H1 (cell line): ENCODE measurements around the gene PMEPA1. TPM values are rescaled to one million over a fixed set of nuclear protein-coding genes. Genes with fewer than 3 reads are reported as not detected.

Experiments
- CTCF ChIA-PET: fragments of 300-600 bp; sonication (Branson Sonifier 250); formaldehyde crosslinking; loops from one replicate; lab custom pipeline; 2021; ENCODE audit not compliant: partially characterized antibody; lab: Charles Lee
- POLR2A ChIA-PET: fragments of 300-600 bp; sonication (Branson Sonifier 250); formaldehyde crosslinking; loops from one replicate; lab custom pipeline; 2021; ENCODE audit warnings: inconsistent platforms; ENCODE audit not compliant: partially characterized antibody; lab: Charles Lee
- DNase-seq, 2 experiments: peaks; one replicate each; pipeline versions ENCODE4 v3.0.0 to v3.0.0-alpha.2; 2010 to 2022; ENCODE audit warnings: low spot score in 2 of 2, low read depth in 1 of 2, mixed read lengths in 1 of 2
- FAIRE-seq: peaks from 2 replicates; lab custom pipeline; 2011; peaks lifted over from hg19 to GRCh38; lab: Jason Lieb, UNC
- H2AFZ ChIP-seq: 2 replicates; pipeline ENCODE4 v1.8.1; 2012; ENCODE audit warnings: low read length, inconsistent platforms
- H2AK5ac ChIP-seq: 2 replicates; pipeline ENCODE4 v1.6.1; 2013; ENCODE audit warnings: low read depth, low read length
- H2BK120ac ChIP-seq: replicated peaks from 2 replicates; pipeline ENCODE3; 2013; ENCODE audit warnings: low read depth, low read length, inconsistent platforms
- H2BK12ac ChIP-seq: 2 replicates; pipeline ENCODE4 v1.6.1; 2013; ENCODE audit warnings: low read depth, low read length
- H2BK15ac ChIP-seq: 2 replicates; pipeline ENCODE4 v1.6.1; 2013; ENCODE audit warnings: low read length
- H2BK20ac ChIP-seq: 2 replicates; pipeline ENCODE4 v1.6.1; 2013; ENCODE audit warnings: low read length
- H2BK5ac ChIP-seq: 2 replicates; pipeline ENCODE4 v1.6.1; 2013; ENCODE audit warnings: low read depth, low read length
- H3K14ac ChIP-seq: 2 replicates; pipeline ENCODE4 v1.6.1; 2013; ENCODE audit warnings: inconsistent platforms; ENCODE audit not compliant: insufficient read length
- H3K18ac ChIP-seq: 2 replicates; pipeline ENCODE4 v1.6.1; 2013; ENCODE audit warnings: low read length; ENCODE audit errors: extremely low read depth
- H3K23ac ChIP-seq: 2 replicates; pipeline ENCODE4 v1.6.1; 2013; ENCODE audit warnings: inconsistent platforms; ENCODE audit not compliant: insufficient read length
- H3K23me2 ChIP-seq: 2 replicates; pipeline ENCODE4 v1.6.1; 2013; ENCODE audit warnings: low read depth, low read length
- H3K27ac ChIP-seq: 2 replicates; pipeline ENCODE4 v1.6.1; 2011; ENCODE audit warnings: low read depth, low read length, inconsistent platforms
- H3K27me3 ChIP-seq, 4 experiments: replicated peaks in 1 of 4; 1 replicate in 1 of 4; 2 replicates in 3 of 4; pipeline versions ENCODE4 v1.6.1 to v1.8.1; 2011 to 2013; ENCODE audit warnings: low read length in 3 of 4, mild to moderate bottlenecking in 3 of 4, inconsistent platforms in 2 of 4, mixed read lengths in 2 of 4, moderate library complexity in 1 of 4; ENCODE audit not compliant: control insufficient read depth in 3 of 4, insufficient read depth in 3 of 4; ENCODE audit errors: extremely low read depth in 1 of 4
- H3K36me3 ChIP-seq, 4 experiments: 2 replicates each; pipeline versions ENCODE4 v1.6.1 to v1.8.1; 2011 to 2013; ENCODE audit warnings: mild to moderate bottlenecking in 4 of 4, low read length in 3 of 4, moderate library complexity in 2 of 4, control low read depth in 1 of 4, inconsistent platforms in 1 of 4; ENCODE audit not compliant: insufficient read depth in 4 of 4, control insufficient read depth in 2 of 4
- H3K4ac ChIP-seq: replicated peaks from 2 replicates; pipeline ENCODE3; 2013; ENCODE audit warnings: low read length, low read depth, mixed read lengths, inconsistent platforms; ENCODE audit not compliant: insufficient read length
- H3K4me1 ChIP-seq, 4 experiments: replicated peaks in 1 of 4; 1 replicate in 1 of 4; 2 replicates in 3 of 4; pipeline versions ENCODE4 v1.6.1 to v1.8.1; 2011 to 2013; ENCODE audit warnings: low read length in 3 of 4, inconsistent platforms in 2 of 4, mixed read lengths in 1 of 4; ENCODE audit not compliant: insufficient read depth in 4 of 4, control insufficient read depth in 3 of 4
- H3K4me2 ChIP-seq, 2 experiments: 2 replicates each; pipeline versions ENCODE4 v1.6.1 to v1.8.1; 2011 to 2013; ENCODE audit warnings: low read depth in 2 of 2, low read length in 2 of 2, control low read depth in 1 of 2, inconsistent platforms in 1 of 2, mild to moderate bottlenecking in 1 of 2; ENCODE audit not compliant: insufficient read depth in 1 of 2
- H3K4me3 ChIP-seq, 4 experiments: fragments of 200-600, 300-600 bp in 1 of 4; sonication (generic), shearing (Covaris generic), sonication (Bioruptor Twin) in 1 of 4; 2 replicates each; pipeline versions ENCODE4 v1.5.1 to v1.8.1; 2011 to 2016; ENCODE audit warnings: low read length in 4 of 4, low read depth in 3 of 4, control low read depth in 2 of 4, inconsistent platforms in 2 of 4, mild to moderate bottlenecking in 2 of 4, mixed read lengths in 1 of 4, moderate library complexity in 1 of 4; ENCODE audit not compliant: insufficient read depth in 2 of 4; ENCODE audit errors: extremely low read depth in 1 of 4
- H3K56ac ChIP-seq: replicated peaks from 2 replicates; pipeline ENCODE3; 2013; ENCODE audit warnings: low read depth, mild to moderate bottlenecking, mixed read lengths, low read length, inconsistent platforms; ENCODE audit not compliant: insufficient read length
- H3K79me1 ChIP-seq: 2 replicates; pipeline ENCODE4 v1.6.1; 2013; ENCODE audit warnings: low read depth, low read length, control low read depth
- H3K79me2 ChIP-seq, 2 experiments: 2 replicates each; pipeline versions ENCODE4 v1.6.1 to v1.8.1; 2012 to 2013; ENCODE audit warnings: low read length in 2 of 2, mild to moderate bottlenecking in 2 of 2, inconsistent platforms in 1 of 2; ENCODE audit not compliant: insufficient read depth in 2 of 2, control insufficient read depth in 1 of 2
- H3K9ac ChIP-seq, 4 experiments: replicated peaks in 1 of 4; 1 replicate in 1 of 4; 2 replicates in 3 of 4; pipeline versions ENCODE4 v1.6.1 to v1.8.1; 2011 to 2013; ENCODE audit warnings: low read depth in 3 of 4, low read length in 3 of 4, control low read depth in 2 of 4, mild to moderate bottlenecking in 2 of 4, moderate library complexity in 2 of 4, inconsistent platforms in 1 of 4; ENCODE audit errors: extremely low read depth in 1 of 4
- H3K9me3 ChIP-seq, 2 experiments: 2 replicates each; pipeline versions ENCODE4 v1.6.1 to v1.8.1; 2012 to 2013; ENCODE audit warnings: mild to moderate bottlenecking in 2 of 2, moderate library complexity in 2 of 2, control low read depth in 1 of 2, inconsistent platforms in 1 of 2, low read depth in 1 of 2, low read length in 1 of 2, mixed read lengths in 1 of 2; ENCODE audit not compliant: insufficient read depth in 2 of 2
- H4K20me1 ChIP-seq, 2 experiments: replicated peaks in 1 of 2; 2 replicates each; pipeline versions ENCODE3 to v1.8.1; 2011 to 2013; ENCODE audit warnings: inconsistent platforms in 2 of 2, low read length in 2 of 2, mild to moderate bottlenecking in 1 of 2; ENCODE audit not compliant: insufficient read depth in 2 of 2, control insufficient read depth in 1 of 2
- H4K5ac ChIP-seq: 2 replicates; pipeline ENCODE4 v1.6.1; 2013; ENCODE audit warnings: low read length, low read depth, mixed read lengths, inconsistent platforms; ENCODE audit not compliant: insufficient read length
- H4K8ac ChIP-seq: 2 replicates; pipeline ENCODE4 v1.8.0; 2013; ENCODE audit warnings: mild to moderate bottlenecking, moderate library complexity, low read length, inconsistent platforms; ENCODE audit not compliant: insufficient read depth; ENCODE audit errors: extremely low read depth
- H4K91ac ChIP-seq: replicated peaks from 2 replicates; pipeline ENCODE3; 2013; ENCODE audit warnings: low read length, mixed read lengths, inconsistent platforms; ENCODE audit not compliant: insufficient read length
- ASH2L ChIP-seq: fragments of 200-600, 300-600 bp; sonication (generic); IDR thresholded peaks from one replicate; pipeline ENCODE4 v1.7.1; 2017; ENCODE audit warnings: low read length
- HDAC6 ChIP-seq: IDR thresholded peaks from one replicate; pipeline ENCODE4 v1.7.1; 2012; ENCODE audit warnings: low read depth, mild to moderate bottlenecking, inconsistent platforms, low read length, moderate library complexity
- KDM1A ChIP-seq: fragments of 200-600, 300-600 bp; sonication (generic); IDR thresholded peaks from 2 replicates; pipeline ENCODE4 v1.7.1; 2016; ENCODE audit warnings: mild to moderate bottlenecking, low read length, borderline replicate concordance
- RNF2 ChIP-seq: fragments of 200-900, 300-1000 bp; sonication (generic); IDR thresholded peaks from 2 replicates; pipeline ENCODE4 v1.7.1; 2016; ENCODE audit warnings: borderline replicate concordance, low read depth, mild to moderate bottlenecking, antibody characterized with exemption, low read length; ENCODE audit not compliant: poor library complexity, severe bottlenecking; ENCODE audit errors: missing control alignments
- WGBS, 2 experiments: shearing (Covaris generic) in 1 of 2; methylation state at CpG; one replicate each; pipeline versions ENCODE4 v1.1.6 to v1.1.7; 2013 to 2015; ENCODE audit warnings: low lambda C conversion rate in 2 of 2, mixed read lengths in 2 of 2, inconsistent platforms in 1 of 2, low coverage in 1 of 2, missing lambda C conversion rate in 1 of 2; ENCODE audit not compliant: insufficient replicate concordance in 2 of 2, insufficient coverage in 1 of 2, insufficient read length in 1 of 2; ENCODE audit errors: extremely low coverage in 1 of 2, missing lambda C conversion rate in 1 of 2; 5-methylcytosine and 5-hydroxymethylcytosine counted together
- polyA plus RNA-seq, 7 experiments: library from polyadenylated mRNA; depleted of rRNA in 3 of 7; stranded (reverse) in 5 of 7; unstranded in 2 of 7; fragments of >200 nt in 5 of 7; fragments of 200-250 nt in 2 of 7; gene quantifications; 1 replicate in 5 of 7; 2 replicates in 1 of 7; 4 replicates in 1 of 7; pipeline versions ENCODE4 v1.2.1 to v1.2.3, GENCODE V29; 2011 to 2013; ENCODE audit warnings: missing spikeins in 2 of 7, mixed read lengths in 2 of 7
- total RNA-seq: library from RNA; stranded (reverse); fragmentation: NEBNext Ultra II Directional; extraction: Animal tissue kit (Norgen Biotek cat#: 25700); gene quantifications from 2 replicates; pipeline ENCODE4 v1.2.1, GENCODE V29; 2021

The PMEPA1 gene
- total and polyA plus RNA-seq, 2 of the 8 experiments (the other 6 are each of a cell fraction or from before 2014, with no cell fraction given), result 12.7 to 20.5 TPM

- POLR2A ChIA-PET, result no interaction called here
- Histone ChIP-seq H4K20me1 (no peaks in the 10 kb centered on the region), H3K4me3 (no peak overlapping the region), H3K4me1 (no peaks in the 10 kb centered on the region), H3K56ac (no peak overlapping the region), H3K9ac (no peak overlapping the region), H2BK15ac (no peak overlapping the region), H4K5ac (no peak overlapping the region), H3K18ac (no peak overlapping the region), H3K9me3 (no peaks in the 10 kb centered on the region; a peak in 2 of 4 replicates), H3K4ac (no peak overlapping the region), H2AFZ (no peak overlapping the region), H4K8ac (no peak overlapping the region), H3K27me3 (no peaks in the 10 kb centered on the region), H2BK120ac (no peak overlapping the region), H3K36me3 (no peaks in the 10 kb centered on the region), H2BK20ac (no peak overlapping the region), H2AK5ac (no peak overlapping the region), H3K23ac (no peak overlapping the region), H3K79me1 (no peaks in the 10 kb centered on the region), H3K23me2 (no peaks in the 10 kb centered on the region), H3K27ac (no peak overlapping the region), H2BK5ac (no peak overlapping the region), H3K14ac (no peak overlapping the region), H2BK12ac (no peak overlapping the region), H4K91ac (no peak overlapping the region), H3K4me2 (no peak overlapping the region), H3K79me2 (no peaks in the 10 kb centered on the region)
- 78% methylated on average over 7 of the region's 7 CpGs; no CpG with 5 or more reads in 1 of the 2 experiments for WGBS, 2 experiments
- TF ChIP-seq KDM1A, result no peak
- no peak for TF ChIP-seq HDAC6
- TF ChIP-seq RNF2, result no peak
- no peak for TF ChIP-seq ASH2L
- FAIRE-seq (no peak), DNase-seq (no peak)
- CTCF ChIA-PET, result interaction anchor here (0.6 to 4.3 kb wide), 55 partner anchors 9 to 849 kb away, joined by 3 to 29 read pairs (median 4); no protein-coding TSS in a partner anchor
These were observed 87.6 kb downstream of the PMEPA1 start for GRCh38 chr20:57622201-57622570.
